Measurements from ENCODE around the gene RBMS1.

RBMS1 gene

GRCh38 chr2:160242893-160243564 is 250.6 kb downstream of the RBMS1 start:
- no peak for DNase-seq

DNA sequence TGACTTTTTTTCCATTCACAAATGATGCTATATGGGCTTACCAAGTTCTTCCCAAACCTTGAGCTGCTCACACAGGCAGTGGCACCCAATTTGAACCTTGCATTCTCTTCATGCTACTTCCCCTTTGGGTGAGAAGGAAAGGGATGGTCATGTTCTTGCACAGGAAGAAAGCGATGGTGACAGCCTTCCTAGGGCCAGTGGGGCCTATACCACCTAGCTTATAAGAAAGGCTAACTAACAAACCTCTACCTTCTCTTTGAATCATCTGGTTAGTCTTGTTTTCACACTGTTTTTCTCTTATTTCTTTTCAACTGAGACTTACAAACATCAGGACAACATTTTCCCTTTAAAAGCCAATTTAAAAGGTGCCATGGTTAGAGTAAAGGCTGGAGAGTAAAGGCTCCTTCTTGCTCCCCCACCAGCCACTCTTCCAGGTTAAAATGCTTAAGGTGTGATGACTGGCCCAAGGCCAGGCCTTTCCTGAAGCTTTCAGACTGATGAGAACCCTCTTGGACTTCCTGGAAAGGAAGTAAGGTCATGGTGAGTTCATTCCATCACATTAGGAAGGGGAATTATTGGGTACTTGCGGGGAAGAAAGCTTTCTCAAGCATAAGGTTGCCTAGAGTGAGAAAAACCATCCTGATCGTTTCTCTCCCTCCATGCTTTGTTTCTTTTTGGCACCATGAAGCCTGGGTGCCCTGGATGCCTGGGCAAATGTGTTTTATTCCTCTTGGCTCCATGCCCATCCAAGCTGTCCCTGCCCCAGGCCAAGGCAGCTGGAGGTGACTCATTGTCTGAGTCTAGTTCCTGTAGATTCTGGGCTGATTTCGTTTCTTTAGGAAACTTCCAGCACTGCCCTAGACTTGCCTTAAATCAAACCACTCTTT is 252.1 kb downstream of the RBMS1 start:
- no peak for DNase-seq

DNA sequence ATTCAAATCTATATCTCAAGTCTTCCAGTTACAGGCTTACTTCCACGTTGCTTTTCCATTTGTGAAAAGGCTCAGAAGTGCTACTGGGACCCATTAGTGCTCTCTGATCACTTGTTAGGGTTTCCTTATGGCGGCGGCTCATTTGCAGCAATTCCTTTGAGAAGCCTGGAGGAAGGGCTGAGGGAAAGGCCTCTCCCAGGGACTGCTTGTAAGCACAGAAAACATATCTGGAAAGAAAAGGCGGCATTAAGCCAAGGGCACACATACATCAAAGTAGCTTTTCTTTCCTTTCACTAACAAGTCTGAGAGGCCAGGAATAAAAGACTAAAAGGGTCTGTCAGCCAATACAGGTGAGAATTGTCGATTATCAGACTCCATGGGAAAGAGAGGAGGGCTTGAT is 254.2 kb downstream of the RBMS1 start:
- no peak for DNase-seq

DNA sequence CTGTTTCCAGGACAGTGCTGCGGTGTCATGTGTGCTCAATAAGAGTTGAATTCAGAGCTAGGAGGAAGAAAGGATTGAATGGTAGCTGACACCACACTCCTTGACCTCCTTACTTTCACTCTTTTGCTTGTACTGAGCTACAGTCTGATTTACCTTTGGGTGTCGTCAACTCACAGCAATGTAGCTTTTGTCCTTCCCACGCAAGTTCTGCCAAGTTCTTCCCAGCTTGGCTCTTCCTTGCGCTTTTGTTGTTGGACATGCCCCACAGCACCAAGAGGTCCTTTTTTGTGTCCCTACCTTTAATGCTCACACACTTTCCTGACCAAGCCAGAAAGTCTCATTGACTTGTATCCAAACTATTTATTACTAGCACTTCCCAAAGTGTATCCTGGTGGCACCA is 255.2 kb downstream of the RBMS1 start:
- no peak for DNase-seq

GRCh38 chr2:160232905-160233475 is 260.6 kb downstream of the RBMS1 start:
- DNase-seq: no peak

- no peak for DNase-seq
These were observed 264.0 kb downstream of the RBMS1 start for GRCh38 chr2:160229591-160229990.

DNA sequence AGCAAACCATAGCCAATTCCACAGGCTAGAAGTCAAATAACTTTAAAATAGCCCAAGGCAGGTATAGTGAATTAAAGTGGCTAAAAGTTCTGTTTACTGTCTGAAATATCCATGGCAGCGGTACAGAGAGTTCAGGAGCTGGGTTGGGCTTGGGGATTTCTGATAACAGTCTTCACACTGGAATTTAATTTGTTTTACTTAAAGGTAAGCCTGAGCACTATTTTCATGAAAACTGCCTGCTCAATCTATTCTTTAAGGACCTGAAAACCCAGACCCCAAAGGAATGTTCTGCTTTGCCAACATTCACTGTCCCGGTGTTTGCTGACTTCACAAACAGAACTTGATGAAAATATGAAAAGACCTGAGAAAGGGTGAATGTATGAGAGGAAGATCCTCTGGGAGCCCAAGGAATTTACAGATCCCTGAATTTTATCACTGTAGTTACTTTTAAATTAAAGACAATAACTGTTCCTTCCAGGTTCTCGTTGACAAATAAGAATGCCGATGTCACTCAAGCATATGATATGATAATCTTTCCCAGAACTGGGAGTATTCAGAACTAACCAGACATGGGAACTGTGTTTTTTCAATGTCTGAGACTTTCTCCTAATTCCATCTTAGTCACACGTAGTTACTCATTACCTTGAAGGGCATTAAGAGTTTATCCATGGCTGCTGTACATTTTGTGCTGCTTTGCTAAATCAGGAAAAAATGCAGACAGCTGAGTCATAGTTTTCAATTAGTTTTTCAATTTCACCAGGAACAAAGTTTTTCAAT is 265.3 kb downstream of the RBMS1 start:
- no peak for DNase-seq

DNA sequence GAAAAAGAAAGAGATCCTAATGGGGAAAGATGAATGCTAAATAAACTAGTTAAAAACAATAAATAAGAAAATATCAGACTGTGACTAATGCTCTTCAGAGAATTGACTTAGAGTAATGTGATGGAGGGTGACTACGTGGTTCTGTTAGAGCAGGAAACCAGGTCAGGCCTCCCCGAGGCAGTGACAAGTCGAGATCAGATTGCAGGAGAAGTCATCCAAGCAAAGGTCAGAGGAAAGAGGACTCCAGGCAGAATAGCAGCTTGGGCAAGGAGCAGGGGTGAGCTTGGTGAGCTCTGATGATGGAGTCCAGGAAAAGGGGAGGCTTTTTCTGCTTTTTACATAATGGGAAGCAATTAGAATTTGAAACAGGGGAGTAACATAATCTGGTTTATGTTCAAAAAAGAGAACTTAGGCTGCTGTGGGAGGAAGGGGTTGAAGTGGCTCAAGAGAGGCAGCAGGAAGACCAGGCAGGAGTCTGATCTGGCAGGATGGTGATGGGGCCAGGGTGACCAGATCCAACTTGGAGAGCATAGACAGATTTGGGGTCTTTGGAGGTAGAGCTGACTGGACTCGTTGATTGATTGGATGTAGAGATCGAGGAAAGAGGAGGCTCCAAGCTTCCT is 266.2 kb downstream of the RBMS1 start:
- no peak for DNase-seq

- DNase-seq: no peak
These were observed 267.2 kb downstream of the RBMS1 start for GRCh38 chr2:160226367-160226766.

GRCh38 chr2:160225722-160226121 is 267.9 kb downstream of the RBMS1 start:
- no peak for DNase-seq

DNA sequence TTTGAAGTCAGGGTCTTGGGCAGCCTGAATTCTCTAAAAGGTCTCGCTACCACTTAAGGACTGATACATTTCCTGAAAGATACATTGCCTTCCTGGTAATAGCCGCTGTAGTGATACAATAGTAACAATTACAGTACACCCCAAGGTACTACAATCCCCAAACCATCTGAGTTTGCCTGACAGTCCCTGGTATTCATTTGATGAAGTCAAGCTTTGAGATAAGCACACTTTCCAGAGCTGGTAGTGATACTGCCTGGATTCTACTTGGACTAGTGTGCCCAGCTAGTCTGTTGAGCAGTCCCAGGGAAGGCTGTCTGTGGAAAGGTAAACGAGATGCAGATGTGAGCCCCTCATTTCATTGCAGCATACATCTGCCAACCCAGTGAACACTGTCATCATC is 269.1 kb downstream of the RBMS1 start:
- no peak for DNase-seq

- no peak for DNase-seq
These were observed 269.5 kb downstream of the RBMS1 start for GRCh38 chr2:160224060-160224459.

GRCh38 chr2:160223560-160223959 is 270.0 kb downstream of the RBMS1 start:
- no peak for DNase-seq

DNA sequence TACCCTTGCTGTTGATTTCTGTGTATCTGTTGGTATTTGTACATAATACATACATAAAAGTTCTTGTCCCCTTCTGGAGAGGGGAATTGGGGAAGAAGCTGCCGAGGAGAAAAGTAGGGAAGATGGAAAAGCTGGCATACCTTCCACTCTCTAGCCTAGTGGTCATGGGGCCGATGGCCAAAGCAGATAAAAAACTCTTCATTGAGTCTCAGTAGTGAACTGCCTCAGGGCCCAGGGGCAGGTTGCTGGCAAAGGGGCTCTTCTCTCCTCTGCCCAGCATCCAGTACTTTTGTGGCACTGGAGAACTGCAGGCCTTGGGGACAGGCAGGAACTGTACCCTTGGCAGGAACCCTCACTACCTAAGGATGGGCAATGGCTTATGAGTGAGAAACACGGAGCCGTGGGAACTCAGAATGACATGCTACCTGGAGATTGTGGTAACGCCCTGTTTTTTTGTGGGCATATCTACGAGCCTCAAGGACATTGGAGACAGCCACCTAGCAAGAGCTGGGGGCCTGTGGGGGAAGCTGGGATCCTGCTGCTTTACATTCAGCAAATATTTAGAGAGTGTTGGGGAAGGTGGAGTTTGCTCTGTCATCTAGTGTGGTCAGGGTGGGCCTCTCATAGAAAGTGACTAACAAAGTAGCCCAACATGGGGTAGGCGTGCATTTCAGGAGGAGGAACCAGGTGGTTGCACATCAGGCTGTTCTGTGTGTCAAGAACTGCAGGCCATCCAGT is 270.9 kb downstream of the RBMS1 start:
- no peak for DNase-seq
